ENCODE measurements around the gene ASCL1. TPM values are rescaled to one million over a fixed set of nuclear protein-coding genes. Genes with fewer than 3 reads are reported as not detected.
A peak's percentile ranks its signal among the peaks of the same experiment; 100 is the strongest.

Gene ASCL1
- total RNA-seq, 1 donor from 2014 or later = 0.21 TPM

DNA sequence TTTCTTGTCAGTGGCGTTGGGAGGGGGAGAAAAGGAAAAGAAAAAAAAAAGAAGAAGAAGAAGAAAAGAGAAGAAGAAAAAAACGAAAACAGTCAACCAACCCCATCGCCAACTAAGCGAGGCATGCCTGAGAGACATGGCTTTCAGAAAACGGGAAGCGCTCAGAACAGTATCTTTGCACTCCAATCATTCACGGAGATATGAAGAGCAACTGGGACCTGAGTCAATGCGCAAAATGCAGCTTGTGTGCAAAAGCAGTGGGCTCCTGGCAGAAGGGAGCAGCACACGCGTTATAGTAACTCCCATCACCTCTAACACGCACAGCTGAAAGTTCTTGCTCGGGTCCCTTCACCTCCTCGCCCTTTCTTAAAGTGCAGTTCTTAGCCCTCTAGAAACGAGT is 1.9 kb downstream of the ASCL1 start:
- peaks cover 67% of the 10 kb centered on the region for H3K27me3 Mint-ChIP-seq (ENCODE audit: insufficient read depth, low read depth)
- H3K9me3 Mint-ChIP-seq = peaks cover 19% of the 10 kb centered on the region
- Histone ChIP-seq H3F3A (ENCODE audit: low read depth) (peaks cover 39% of the 10 kb centered on the region), H4K20me1 (ENCODE audit: low read depth) (peaks cover 65% of the 10 kb centered on the region), H3K79me2 (ENCODE audit: low read depth) (no peaks in the 10 kb centered on the region), H3K9me3 (ENCODE audit: low read depth) (peaks cover 12% of the 10 kb centered on the region), H3K27ac (no peak overlapping the region), H3K4me3 (no peak overlapping the region), H3K4me1 (peaks cover 33% of the 10 kb centered on the region), H3K36me3 (no peaks in the 10 kb centered on the region), H2AFZ (replicated peaks) (no peak overlapping the region), H3K27me3 (peaks cover 100% of the 10 kb centered on the region), H3K9ac (no peak overlapping the region), H3K4me2 (no peak overlapping the region)
- peak; percentile 34 for DNase-seq (ENCODE audit: low spot score)
- peak; percentile 55 for TF ChIP-seq EZH2phosphoT487 (IDR thresholded peaks at IDR 0.05)
- TF ChIP-seq CTCF (IDR thresholded peaks at IDR 0.05) = no peak
- peak overlapping the region; percentile 83 for H3K4me3 Mint-ChIP-seq
- H3K4me1 Mint-ChIP-seq = peaks cover 56% of the 10 kb centered on the region
- H3K27ac Mint-ChIP-seq = no peak overlapping the region
- peaks cover 4% of the 10 kb centered on the region for H3K36me3 Mint-ChIP-seq

DNA sequence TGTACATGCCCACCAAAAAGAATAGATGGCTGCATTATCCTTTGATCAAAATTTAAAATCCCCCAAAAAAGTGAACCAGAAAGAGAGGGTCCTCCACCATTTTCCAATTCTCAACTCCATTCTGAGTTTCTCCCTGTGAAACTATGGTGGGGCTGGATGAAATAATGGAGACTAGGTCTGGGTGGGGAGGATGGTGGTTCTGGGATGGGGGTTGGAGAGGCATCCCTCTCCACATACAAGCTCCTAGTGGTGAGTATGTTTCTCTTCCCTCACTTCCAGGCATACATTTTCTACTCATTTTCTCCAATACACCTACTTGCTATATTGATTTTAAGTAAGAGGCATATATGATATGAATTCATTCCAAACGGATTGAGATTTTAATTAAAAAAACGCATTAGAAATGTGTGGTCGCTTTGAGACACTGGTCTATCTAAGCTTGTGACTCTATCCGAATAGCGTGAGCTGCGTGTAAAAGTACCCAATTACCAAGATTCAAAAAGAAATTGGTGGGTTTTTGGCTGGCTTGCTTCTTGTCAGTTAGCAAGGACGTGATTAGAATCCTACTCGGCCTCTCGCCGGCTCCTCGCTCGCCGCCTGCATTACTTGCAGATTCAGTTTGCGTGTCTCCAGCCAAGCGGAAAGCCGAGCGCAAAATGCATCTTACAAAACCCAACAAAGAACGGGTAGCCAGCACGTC is 3.4 kb downstream of the ASCL1 start:
- Mint-ChIP-seq H3K4me1 (peaks cover 66% of the 10 kb centered on the region), H3K4me3 (peak overlapping the region; percentile 83), H3K27ac (peak overlapping the region; percentile 31), H3K36me3 (peaks cover 4% of the 10 kb centered on the region), H3K9me3 (peaks cover 14% of the 10 kb centered on the region), H3K27me3 (ENCODE audit: insufficient read depth, low read depth) (peaks cover 62% of the 10 kb centered on the region)
- Histone ChIP-seq H3K9ac (no peak overlapping the region), H3K27ac (no peak overlapping the region), H3K4me2 (peak overlapping the region; percentile 74), H3K27me3 (peaks cover 100% of the 10 kb centered on the region), H3K4me3 (peak overlapping the region; percentile 33), H3K4me1 (peaks cover 44% of the 10 kb centered on the region), H2AFZ (replicated peaks) (no peak overlapping the region), H3F3A (ENCODE audit: low read depth) (peaks cover 48% of the 10 kb centered on the region), H3K79me2 (ENCODE audit: low read depth) (no peaks in the 10 kb centered on the region), H3K9me3 (ENCODE audit: low read depth) (peaks cover 12% of the 10 kb centered on the region), H3K36me3 (no peaks in the 10 kb centered on the region), H4K20me1 (ENCODE audit: low read depth) (peaks cover 65% of the 10 kb centered on the region)
- TF ChIP-seq CTCF (IDR thresholded peaks at IDR 0.05) = no peak
- peak; percentile 30 for TF ChIP-seq EZH2 (IDR thresholded peaks at IDR 0.05)
- DNase-seq (ENCODE audit: low spot score) = peak; percentile 77

DNA sequence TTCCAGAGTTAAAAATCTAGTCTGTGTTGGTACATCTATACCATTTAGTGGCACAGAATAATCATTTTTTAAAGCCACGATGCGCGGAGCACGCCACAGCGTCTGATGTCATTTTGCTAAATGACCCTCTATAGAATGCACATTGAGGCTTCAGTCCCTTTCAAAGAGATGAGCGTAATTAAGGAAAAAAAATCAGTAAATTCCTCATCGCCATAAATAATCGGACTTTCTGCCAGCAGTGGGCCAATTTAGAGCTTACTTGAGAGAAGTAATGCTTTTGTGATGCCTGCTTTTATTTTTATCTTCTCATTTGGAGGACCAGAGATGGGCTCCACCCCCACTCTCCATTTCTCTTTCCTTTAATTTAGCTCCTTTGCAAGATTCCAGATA is 4.0 kb downstream of the ASCL1 start:
- H3K27ac Mint-ChIP-seq = peak overlapping the region; percentile 74
- no peak overlapping the region for H3K9ac ChIP-seq
- peak; percentile 36 for TF ChIP-seq EZH2 (IDR thresholded peaks at IDR 0.05)
- TF ChIP-seq CTCF (IDR thresholded peaks at IDR 0.05) = no peak
- H3K27me3 ChIP-seq = peaks cover 100% of the 10 kb centered on the region
- peaks cover 69% of the 10 kb centered on the region for H3K4me1 Mint-ChIP-seq
- peak overlapping the region; percentile 33 for H3K4me3 ChIP-seq
- peaks cover 14% of the 10 kb centered on the region for H3K9me3 Mint-ChIP-seq
- peaks cover 62% of the 10 kb centered on the region for H3K27me3 Mint-ChIP-seq (ENCODE audit: insufficient read depth, low read depth)
- H3K27ac ChIP-seq = no peak overlapping the region
- H3K4me2 ChIP-seq = peak overlapping the region; percentile 74
- peaks cover 52% of the 10 kb centered on the region for H3F3A ChIP-seq (ENCODE audit: low read depth)
- no peak overlapping the region for H2AFZ ChIP-seq (replicated peaks)
- no peak for DNase-seq (ENCODE audit: low spot score)
- no peaks in the 10 kb centered on the region for H3K79me2 ChIP-seq (ENCODE audit: low read depth)
- H3K36me3 Mint-ChIP-seq = peaks cover 4% of the 10 kb centered on the region
- H4K20me1 ChIP-seq (ENCODE audit: low read depth) = peaks cover 67% of the 10 kb centered on the region
- peak overlapping the region; percentile 83 for H3K4me3 Mint-ChIP-seq
- H3K36me3 ChIP-seq = no peaks in the 10 kb centered on the region
- H3K9me3 ChIP-seq (ENCODE audit: low read depth) = peaks cover 12% of the 10 kb centered on the region
- H3K4me1 ChIP-seq = peaks cover 44% of the 10 kb centered on the region

All from neural progenitor cell (in vitro differentiated cells).